ENCODE results near the gene EXOC4. TPM values are rescaled to one million over a fixed set of nuclear protein-coding genes. Genes with fewer than 3 reads are reported as not detected.
A peak's percentile ranks its signal among the peaks of the same experiment; 100 is the strongest.

EXOC4 gene
- total RNA-seq, 1 donor from 2014 or later, result 145 TPM

- Mint-ChIP-seq H3K9me3 (ENCODE audit: low read depth) (no peaks in the 10 kb centered on the region), H3K4me1 (ENCODE audit: low read depth) (no peaks in the 10 kb centered on the region), H3K4me3 (ENCODE audit: low read depth) (no peak overlapping the region), H3K27ac (no peak overlapping the region), H3K36me3 (ENCODE audit: insufficient read depth) (peaks cover 20% of the 10 kb centered on the region), H3K27me3 (no peaks in the 10 kb centered on the region)
- DNase-seq (ENCODE audit: low spot score, unreplicated experiment), result no peak
- no peak for TF ChIP-seq CTCF (IDR thresholded peaks at IDR 0.05; ENCODE audit: unreplicated experiment)
These were observed 31.2 kb downstream of the EXOC4 start for GRCh38 chr7:133284092-133284491.

GRCh38 chr7:133288970-133289369 lies 36.1 kb downstream of the EXOC4 start:
- no peak for TF ChIP-seq CTCF (IDR thresholded peaks at IDR 0.05; ENCODE audit: unreplicated experiment)
- H3K27me3 Mint-ChIP-seq, result no peaks in the 10 kb centered on the region
- H3K27ac Mint-ChIP-seq, result no peak overlapping the region
- H3K36me3 Mint-ChIP-seq (ENCODE audit: insufficient read depth), result peaks cover 31% of the 10 kb centered on the region
- DNase-seq (ENCODE audit: low spot score, unreplicated experiment), result no peak
- no peaks in the 10 kb centered on the region for H3K4me1 Mint-ChIP-seq (ENCODE audit: low read depth)
- H3K9me3 Mint-ChIP-seq (ENCODE audit: low read depth), result no peaks in the 10 kb centered on the region
- no peak overlapping the region for H3K4me3 Mint-ChIP-seq (ENCODE audit: low read depth)

- Mint-ChIP-seq H3K4me1 (ENCODE audit: low read depth) (no peaks in the 10 kb centered on the region), H3K9me3 (ENCODE audit: low read depth) (no peaks in the 10 kb centered on the region), H3K27me3 (no peaks in the 10 kb centered on the region), H3K36me3 (ENCODE audit: insufficient read depth) (peaks cover 27% of the 10 kb centered on the region), H3K4me3 (ENCODE audit: low read depth) (no peak overlapping the region), H3K27ac (peak overlapping the region; percentile 9)
- DNase-seq (ENCODE audit: low spot score, unreplicated experiment), result no peak
- TF ChIP-seq CTCF (IDR thresholded peaks at IDR 0.05; ENCODE audit: unreplicated experiment), result no peak
These were observed 37.2 kb downstream of the EXOC4 start for GRCh38 chr7:133290041-133290440.

GRCh38 chr7:133290676-133291333 lies 37.9 kb downstream of the EXOC4 start:
- Mint-ChIP-seq H3K27ac (no peak overlapping the region), H3K4me3 (ENCODE audit: low read depth) (no peak overlapping the region), H3K27me3 (no peaks in the 10 kb centered on the region), H3K36me3 (ENCODE audit: insufficient read depth) (peaks cover 23% of the 10 kb centered on the region), H3K9me3 (ENCODE audit: low read depth) (no peaks in the 10 kb centered on the region), H3K4me1 (ENCODE audit: low read depth) (peaks cover 6% of the 10 kb centered on the region)
- no peak for TF ChIP-seq CTCF (IDR thresholded peaks at IDR 0.05; ENCODE audit: unreplicated experiment)
- DNase-seq (ENCODE audit: low spot score, unreplicated experiment), result no peak

GRCh38 chr7:133292631-133293030 lies 39.8 kb downstream of the EXOC4 start:
- no peak overlapping the region for H3K4me3 Mint-ChIP-seq (ENCODE audit: low read depth)
- no peak for TF ChIP-seq CTCF (IDR thresholded peaks at IDR 0.05; ENCODE audit: unreplicated experiment)
- peaks cover 23% of the 10 kb centered on the region for H3K36me3 Mint-ChIP-seq (ENCODE audit: insufficient read depth)
- DNase-seq (ENCODE audit: low spot score, unreplicated experiment), result no peak
- peaks cover 13% of the 10 kb centered on the region for H3K4me1 Mint-ChIP-seq (ENCODE audit: low read depth)
- H3K9me3 Mint-ChIP-seq (ENCODE audit: low read depth), result no peaks in the 10 kb centered on the region
- H3K27ac Mint-ChIP-seq, result no peak overlapping the region
- no peaks in the 10 kb centered on the region for H3K27me3 Mint-ChIP-seq

All from progenitor cell of endocrine pancreas (in vitro differentiated cells).